Measurements from ENCODE around the gene DMXL2. TPM values are rescaled to one million over a fixed set of nuclear protein-coding genes. Genes with fewer than 3 reads are reported as not detected.

The DMXL2 gene
- total RNA-seq, 1 donor from 2014 or later, result 68.3 TPM

DNA sequence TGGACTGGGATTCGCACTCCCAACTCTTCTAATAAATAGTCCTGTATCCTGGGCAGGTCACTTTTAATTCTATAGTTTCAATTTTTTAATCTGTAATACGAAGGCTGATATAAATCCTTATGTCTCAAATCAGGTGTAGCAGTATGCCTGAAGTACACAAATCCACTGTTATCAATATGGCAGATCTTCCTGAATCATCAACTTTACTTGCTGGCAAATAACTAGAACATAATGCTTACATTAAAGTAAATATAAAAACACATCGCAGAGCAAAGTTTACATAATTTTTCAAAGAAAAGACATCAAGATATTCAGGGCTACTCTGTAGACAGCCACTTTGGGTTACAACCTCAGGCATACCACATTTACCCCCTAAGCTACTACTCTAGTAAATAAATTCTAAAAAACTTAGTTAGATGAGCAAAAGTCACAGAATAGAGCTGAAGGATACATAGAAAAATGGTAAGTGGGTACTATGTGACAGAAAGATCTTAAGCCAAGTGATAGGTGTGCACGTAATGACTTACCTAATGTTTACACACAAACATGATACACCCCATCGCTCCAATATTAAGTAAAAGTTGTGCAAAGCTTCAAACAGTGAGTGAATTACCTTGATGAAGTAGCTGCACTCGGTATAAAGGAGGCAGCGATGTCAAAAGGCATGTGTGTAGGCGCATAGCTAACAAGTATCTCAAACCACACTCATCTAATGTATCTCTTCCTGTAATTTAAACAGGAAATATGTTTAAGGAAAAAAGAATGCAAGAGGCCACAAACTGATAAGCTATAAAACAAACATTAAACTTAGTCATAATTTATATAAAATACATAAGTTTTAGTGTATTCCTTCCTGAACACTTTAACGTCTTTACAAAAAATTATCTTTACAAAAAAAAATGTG lies 127.9 kb downstream of the DMXL2 start:
- no peak overlapping the region for H3K4me3 ChIP-seq
- H3K36me3 ChIP-seq, result peaks cover 14% of the 10 kb centered on the region
- H3K4me1 ChIP-seq, result no peaks in the 10 kb centered on the region
- intact Hi-C loops (cut with DNase I), result no loop called here
- ATAC-seq (no peak), DNase-seq (no peak)
- H3K27ac ChIP-seq, result no peak overlapping the region
- TF ChIP-seq CTCF (IDR thresholded peaks at IDR 0.05), result no peak
- H3K9me3 ChIP-seq, result no peaks in the 10 kb centered on the region
- no peaks in the 10 kb centered on the region for H3K27me3 ChIP-seq (ENCODE audit: low read depth)

DNA sequence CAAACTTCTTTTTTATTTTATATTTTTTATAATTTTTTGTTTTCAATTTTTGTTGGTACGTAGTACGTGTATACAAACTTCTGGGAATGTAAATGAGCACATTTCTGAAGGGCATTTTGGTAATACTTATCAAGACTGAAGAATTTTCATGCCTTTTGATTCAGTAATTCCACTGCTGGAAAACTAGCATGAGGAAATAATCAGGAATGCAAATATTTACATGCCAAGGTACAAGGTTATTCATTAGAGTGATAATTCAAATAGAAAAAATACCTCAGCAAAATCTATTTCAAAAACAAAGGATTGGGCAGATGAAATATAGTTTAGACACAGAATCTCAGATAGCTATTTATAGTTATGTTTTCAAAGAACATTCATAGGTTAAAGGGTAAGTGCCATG lies 128.7 kb downstream of the DMXL2 start:
- intact Hi-C loops (cut with DNase I), result no loop called here
- no peak for TF ChIP-seq CTCF (IDR thresholded peaks at IDR 0.05)
- Histone ChIP-seq H3K9me3 (no peaks in the 10 kb centered on the region), H3K27me3 (ENCODE audit: low read depth) (no peaks in the 10 kb centered on the region), H3K36me3 (peaks cover 9% of the 10 kb centered on the region), H3K4me3 (no peak overlapping the region), H3K4me1 (no peaks in the 10 kb centered on the region), H3K27ac (no peak overlapping the region)
- DNase-seq, result no peak
- ATAC-seq, result no peak

DNA sequence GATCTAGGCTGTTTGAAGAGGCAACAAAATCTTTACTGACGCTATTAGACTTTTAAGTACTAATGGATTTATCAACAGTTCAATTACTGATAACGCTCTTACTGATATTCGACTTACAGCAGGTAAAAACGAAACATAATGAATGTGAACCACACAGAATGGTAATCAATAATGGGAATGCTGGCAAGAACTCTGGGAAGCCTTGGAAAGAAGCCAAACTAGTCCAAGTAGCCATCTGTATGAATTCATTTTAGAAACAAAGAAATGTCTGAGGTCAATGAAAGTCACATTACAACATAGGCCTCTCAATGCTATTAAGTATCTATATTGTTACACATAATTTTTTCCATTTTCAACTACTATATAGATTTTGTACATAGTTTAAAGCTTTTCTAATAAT lies 130.0 kb downstream of the DMXL2 start:
- H3K27me3 ChIP-seq (ENCODE audit: low read depth), result no peaks in the 10 kb centered on the region
- H3K4me1 ChIP-seq, result no peaks in the 10 kb centered on the region
- intact Hi-C loops (cut with DNase I), result no loop called here
- no peak overlapping the region for H3K4me3 ChIP-seq
- peaks cover 14% of the 10 kb centered on the region for H3K36me3 ChIP-seq
- no peak overlapping the region for H3K27ac ChIP-seq
- DNase-seq (no peak), ATAC-seq (no peak)
- no peak for TF ChIP-seq CTCF (IDR thresholded peaks at IDR 0.05)
- no peaks in the 10 kb centered on the region for H3K9me3 ChIP-seq

DNA sequence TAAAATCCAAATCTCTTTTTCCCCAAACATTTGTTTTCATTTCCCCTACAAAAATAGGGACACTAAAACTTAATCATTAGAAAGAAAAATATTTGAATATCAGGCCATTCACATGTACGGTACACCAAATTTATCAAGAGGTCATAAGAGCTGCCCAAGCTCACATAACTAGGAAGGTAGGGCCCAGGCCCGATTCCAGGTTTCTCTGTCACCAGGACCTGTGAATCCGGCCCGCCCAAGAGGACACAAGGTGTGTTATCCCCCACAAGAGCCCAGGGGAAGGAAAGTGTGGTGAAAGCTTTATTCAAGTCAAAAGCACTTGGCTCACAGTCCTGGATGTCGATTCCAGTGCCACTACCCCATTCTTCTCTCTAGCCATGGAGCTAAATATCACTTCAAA lies 130.6 kb downstream of the DMXL2 start:
- Histone ChIP-seq H3K27me3 (ENCODE audit: low read depth) (no peaks in the 10 kb centered on the region), H3K4me1 (no peaks in the 10 kb centered on the region), H3K4me3 (no peak overlapping the region), H3K36me3 (peaks cover 20% of the 10 kb centered on the region), H3K9me3 (no peaks in the 10 kb centered on the region), H3K27ac (no peak overlapping the region)
- no peak for DNase-seq
- no peak for TF ChIP-seq CTCF (IDR thresholded peaks at IDR 0.05)
- intact Hi-C loops (cut with DNase I), result no loop called here
- ATAC-seq, result no peak

- no peak for TF ChIP-seq CTCF (IDR thresholded peaks at IDR 0.05)
- intact Hi-C loops (cut with DNase I), result no loop called here
- no peaks in the 10 kb centered on the region for H3K4me1 ChIP-seq
- H3K27ac ChIP-seq, result no peak overlapping the region
- no peaks in the 10 kb centered on the region for H3K27me3 ChIP-seq (ENCODE audit: low read depth)
- DNase-seq (no peak), ATAC-seq (no peak)
- no peak overlapping the region for H3K4me3 ChIP-seq
- H3K9me3 ChIP-seq, result peaks cover 20% of the 10 kb centered on the region
- H3K36me3 ChIP-seq, result peaks cover 34% of the 10 kb centered on the region
Measured at GRCh38 chr15:51484781-51485180, 137.8 kb downstream of the DMXL2 start.

Data from lower lobe of right lung (tissue), 2 donors.